ENCODE data around the gene THBS3. TPM values are rescaled to one million over a fixed set of nuclear protein-coding genes. Genes with fewer than 3 reads are reported as not detected.
A peak's percentile ranks its signal among the peaks of the same experiment; 100 is the strongest.
"Not testable (repeated sequence)": the region's sequence is repeated elsewhere in the genome, so short reads cannot be mapped to it uniquely, and the experiment has no call there.

THBS3 gene
- total RNA-seq, 1 donor from 2014 or later = 24.9 TPM

GRCh38 chr1:155197901-155198546, 9.7 kb downstream of the THBS3 start:
- no peaks in the 10 kb centered on the region for H3K36me3 ChIP-seq
- ATAC-seq (no peak), DNase-seq (no peak)
- TF ChIP-seq CTCF (IDR thresholded peaks at IDR 0.05) = no peak
- peaks cover 6% of the 10 kb centered on the region for H3K4me1 ChIP-seq
- no peaks in the 10 kb centered on the region for H3K9me3 ChIP-seq
- intact Hi-C loops (cut with DNase I) = no loop called here
- no peaks in the 10 kb centered on the region for H3K27me3 ChIP-seq
- H3K4me3 ChIP-seq = no peak overlapping the region
- no peak overlapping the region for H3K27ac ChIP-seq

GRCh38 chr1:155196893-155197638, 10.6 kb downstream of the THBS3 start:
- intact Hi-C loops (cut with DNase I) = no loop called here
- no peaks in the 10 kb centered on the region for H3K36me3 ChIP-seq
- no peak for DNase-seq

GRCh38 chr1:155196103-155196892, 11.4 kb downstream of the THBS3 start:
- ATAC-seq = no peak
- H3K36me3 ChIP-seq = no peaks in the 10 kb centered on the region
- no peak overlapping the region for H3K4me3 ChIP-seq
- DNase-seq = no peak
- H3K27ac ChIP-seq = no peak overlapping the region
- intact Hi-C loops (cut with DNase I) = no loop called here
- H3K9me3 ChIP-seq = no peaks in the 10 kb centered on the region
- H3K4me1 ChIP-seq = peaks cover 8% of the 10 kb centered on the region
- H3K27me3 ChIP-seq = no peaks in the 10 kb centered on the region
- TF ChIP-seq CTCF (IDR thresholded peaks at IDR 0.05) = no peak

More at GRCh38 chr1:155196893-155197638, 10.6 kb downstream of the THBS3 start:
- no peak for TF ChIP-seq CTCF (IDR thresholded peaks at IDR 0.05)
- ATAC-seq = no peak
- Histone ChIP-seq H3K4me3 (no peak overlapping the region), H3K27me3 (no peaks in the 10 kb centered on the region), H3K9me3 (no peaks in the 10 kb centered on the region), H3K4me1 (peaks cover 8% of the 10 kb centered on the region), H3K27ac (no peak overlapping the region)

- Histone ChIP-seq H3K36me3 (no peaks in the 10 kb centered on the region), H3K9me3 (no peaks in the 10 kb centered on the region), H3K27me3 (no peaks in the 10 kb centered on the region), H3K4me1 (peaks cover 8% of the 10 kb centered on the region), H3K27ac (peak overlapping the region; percentile 88), H3K4me3 (peak overlapping the region; percentile 52)
- no peak for DNase-seq
- no peak for TF ChIP-seq CTCF (IDR thresholded peaks at IDR 0.05)
- no peak for ATAC-seq
- intact Hi-C loops (cut with DNase I) = no loop called here
Measured at GRCh38 chr1:155195201-155196102, 12.2 kb downstream of the THBS3 start.

GRCh38 chr1:155193991-155194240, 13.8 kb downstream of the THBS3 start:
- H3K9me3 ChIP-seq; H3K27me3 ChIP-seq; intact Hi-C loops (cut with DNase I); ATAC-seq; H3K36me3 ChIP-seq; H3K4me1 ChIP-seq; DNase-seq: not testable (repeated sequence)
- H3K27ac ChIP-seq = peak overlapping the region; percentile 88
- peak overlapping the region; percentile 52 for H3K4me3 ChIP-seq

Measured in upper lobe of right lung (tissue), 1 donor.